HG02852 (cell line): Measurements from ENCODE around the gene FXN.

ENCODE experiments used
- ATAC-seq: cut with Tn5 transposase; IDR thresholded peaks from one replicate; pipeline ENCODE4 v1.9.1; 2021; ENCODE audit warnings: mild to moderate bottlenecking, moderate library complexity; ENCODE audit not compliant: unreplicated experiment

FXN gene

DNA sequence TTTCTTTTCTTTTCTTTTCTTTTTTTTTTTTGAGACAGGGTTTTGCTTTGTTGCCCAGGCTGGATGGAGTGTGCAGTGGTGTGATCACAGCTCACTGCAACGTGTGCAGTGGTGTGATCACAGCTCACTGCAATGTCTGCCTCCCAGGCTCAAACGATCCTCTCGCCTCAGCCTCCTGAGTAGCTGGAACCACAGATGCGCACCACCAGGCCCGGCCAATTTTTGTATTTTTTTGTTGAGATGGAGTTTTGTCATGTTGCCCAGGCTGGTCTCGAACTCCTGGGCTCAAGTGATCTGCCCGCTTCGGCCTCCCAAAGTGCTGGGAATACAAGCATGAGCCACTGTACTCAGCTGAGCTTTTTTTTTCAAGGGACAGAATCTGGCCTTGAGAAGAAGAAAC lies 101.8 kb downstream of the FXN start:
- ATAC-seq: no peak

DNA sequence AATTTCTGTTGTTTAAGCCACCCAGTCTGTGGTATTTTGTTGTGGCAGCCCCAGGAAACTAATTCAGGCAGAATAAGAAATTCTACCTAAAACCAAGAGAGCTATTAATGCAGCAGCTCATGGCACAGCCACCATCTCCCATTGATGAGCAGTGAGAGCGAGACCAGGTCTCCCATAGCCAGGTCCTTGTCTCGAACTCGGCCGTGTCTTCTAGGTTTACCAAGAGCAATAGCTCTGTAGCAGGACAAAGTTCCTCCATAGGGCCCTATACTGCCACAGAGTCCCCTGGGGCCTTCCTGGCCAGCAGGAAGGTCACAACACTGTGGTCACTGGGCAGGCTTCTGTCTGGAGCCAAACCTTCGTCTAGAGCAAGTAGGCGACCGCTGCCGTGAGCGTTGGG lies 104.0 kb downstream of the FXN start:
- ATAC-seq: no peak

DNA sequence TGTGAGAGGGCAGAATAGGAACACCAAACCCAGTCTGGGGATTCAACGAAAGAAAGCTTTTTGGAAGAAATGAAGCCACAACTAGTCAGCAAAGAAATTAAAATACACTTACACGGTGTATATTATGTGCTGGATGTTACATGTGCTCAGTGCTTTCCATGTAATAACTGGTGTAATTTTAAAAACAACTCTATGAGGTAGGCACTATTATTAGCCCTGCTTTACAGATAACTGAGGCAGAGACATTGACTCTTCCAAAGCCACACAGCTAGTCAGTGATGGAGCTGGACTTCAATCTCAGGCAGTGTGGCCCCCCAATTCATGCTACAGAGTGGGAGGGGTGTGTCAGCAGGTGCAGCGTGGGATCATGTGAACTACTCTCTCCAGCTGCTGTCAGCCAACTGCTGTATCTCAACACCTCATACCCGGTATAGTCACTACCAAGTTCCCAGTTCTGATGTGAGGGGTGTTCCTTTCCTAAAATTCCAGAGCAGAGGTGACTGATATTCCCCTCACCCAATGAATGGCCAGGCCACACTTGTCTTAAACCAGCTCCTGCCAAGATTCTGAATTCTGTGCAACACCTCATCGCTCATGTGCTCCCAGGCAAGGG lies 104.7 kb downstream of the FXN start:
- ATAC-seq: no peak

DNA sequence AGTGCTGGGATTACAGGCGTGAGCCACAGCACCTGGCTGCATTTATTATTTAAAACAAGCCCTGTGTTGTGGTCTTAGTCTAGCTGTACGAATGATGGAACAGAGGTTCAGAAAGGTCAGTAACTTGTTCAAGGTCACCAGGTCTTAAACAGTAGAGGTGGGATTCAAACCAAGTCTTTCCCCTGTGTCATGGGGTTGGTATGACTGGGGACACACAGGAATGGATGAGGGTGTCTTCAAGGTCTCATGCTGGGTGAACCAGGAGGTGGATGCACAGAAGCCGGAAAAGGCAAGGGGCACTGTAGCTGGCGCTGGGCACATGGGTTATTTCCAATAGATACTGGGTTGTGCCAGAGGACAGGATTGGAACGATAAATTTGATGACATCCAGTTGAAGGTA lies 106.3 kb downstream of the FXN start:
- ATAC-seq: no peak

DNA sequence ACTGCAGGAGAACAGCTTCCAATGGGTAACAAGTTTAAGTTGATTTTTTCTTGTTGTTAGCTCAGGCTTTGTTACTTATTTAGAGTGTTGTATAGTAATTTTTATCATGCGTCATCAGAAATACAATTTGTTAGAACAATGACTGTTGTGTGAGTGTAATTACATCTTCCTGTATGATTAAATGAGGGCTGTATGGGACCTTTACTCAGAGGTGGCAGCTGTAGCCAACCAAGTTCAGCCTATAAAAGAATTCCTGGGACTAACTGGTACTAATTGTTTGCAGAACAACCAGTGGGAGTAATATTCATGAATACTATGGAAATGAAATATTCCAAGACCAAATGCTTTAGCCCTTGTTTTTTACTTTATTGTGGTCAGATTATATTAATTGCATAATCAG lies 107.7 kb downstream of the FXN start:
- ATAC-seq: no peak

DNA sequence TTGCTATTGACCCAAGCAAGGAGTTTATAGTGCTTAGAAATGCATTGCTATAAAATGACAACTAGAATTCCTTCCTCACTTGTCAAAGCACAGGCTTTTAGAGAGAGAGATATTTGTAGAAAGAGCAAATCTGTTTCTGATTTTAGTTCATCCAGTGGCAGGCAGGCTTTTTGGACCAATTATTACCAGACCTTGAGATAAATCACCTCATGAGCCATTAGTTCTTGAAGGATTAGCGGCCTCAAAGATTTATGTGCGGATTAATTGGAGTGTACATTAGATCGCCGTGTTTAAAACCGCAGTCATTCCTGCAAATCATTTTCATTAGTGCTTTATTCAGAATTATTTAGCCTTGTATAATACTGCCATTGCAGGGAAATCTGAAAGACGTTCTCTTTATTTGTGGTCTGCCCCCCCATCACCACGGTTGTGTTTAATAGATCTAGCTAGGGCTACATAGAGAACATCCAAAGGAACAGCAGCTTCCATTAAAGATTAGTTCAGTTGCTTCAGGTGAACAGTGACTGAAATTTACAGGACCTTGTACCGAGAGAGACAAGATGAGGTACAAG lies 109.7 kb downstream of the FXN start:
- ATAC-seq: no peak

DNA sequence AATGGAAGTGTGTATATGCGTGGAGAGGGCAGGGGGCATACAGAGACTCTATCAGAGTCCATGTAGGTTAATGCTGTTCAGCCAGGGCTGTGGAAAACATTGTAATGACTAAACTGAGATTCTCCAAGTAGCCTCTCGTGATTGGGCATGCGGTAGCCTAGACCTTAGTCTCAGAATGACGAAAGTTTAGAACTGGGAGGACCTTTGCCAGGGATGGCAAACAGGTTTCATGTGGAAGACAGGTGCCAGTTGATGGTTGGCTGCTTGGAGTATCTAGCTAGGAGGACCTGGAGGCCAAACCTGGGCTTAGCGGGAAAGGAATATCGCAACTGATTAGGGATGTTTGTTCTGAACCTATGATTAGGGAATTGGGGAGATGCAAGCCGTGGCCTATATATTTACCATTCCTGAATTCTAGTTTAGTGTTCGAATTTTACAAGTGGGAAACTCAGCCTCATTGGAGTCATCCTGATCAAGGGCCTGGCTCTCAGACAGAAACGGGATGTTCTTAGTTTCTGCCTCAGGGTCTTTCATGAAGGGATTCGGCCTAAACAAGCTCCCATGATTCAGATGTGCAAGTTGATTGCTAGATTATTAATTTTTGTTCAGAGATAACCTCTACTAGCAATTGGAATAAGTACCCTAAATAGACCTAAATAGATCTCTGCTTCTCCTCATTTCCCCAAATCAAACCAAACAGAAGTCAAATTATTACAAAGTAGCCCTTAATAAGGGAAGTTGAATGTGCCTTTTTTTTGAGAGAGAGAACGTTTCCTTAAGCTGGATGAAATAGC lies 111.7 kb downstream of the FXN start:
- no peak for ATAC-seq

DNA sequence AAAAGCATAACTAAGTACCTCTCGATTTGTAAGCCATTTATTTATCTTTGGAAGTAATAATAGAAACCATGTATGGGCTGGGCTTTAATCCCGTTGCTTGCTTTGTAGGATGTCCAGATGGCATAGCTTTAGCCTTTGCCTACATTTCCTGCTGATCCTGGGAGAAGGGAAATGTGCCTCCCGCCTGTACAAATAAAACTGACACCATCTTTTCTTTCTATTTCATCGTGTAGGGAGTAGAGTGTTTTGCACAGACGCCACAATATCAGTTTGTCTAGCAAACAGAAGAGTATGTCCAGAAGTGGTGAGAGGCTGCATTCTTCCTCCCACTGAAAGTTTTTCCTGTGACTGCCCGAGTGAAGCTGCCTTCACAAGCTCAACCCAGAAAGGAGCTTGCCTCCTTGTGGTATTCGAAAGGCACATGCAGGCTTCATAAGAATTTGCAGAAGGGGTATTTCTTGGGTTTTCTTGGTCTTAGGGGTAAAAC lies 113.8 kb downstream of the FXN start:
- ATAC-seq: no peak
